ENCODE data around the gene NOC4L.

Gene NOC4L

GRCh38 chr12:132197581-132198354 is 53.5 kb downstream of the NOC4L start:
- DNase-seq (ENCODE audit: low read depth) = no peak

- DNase-seq (ENCODE audit: low read depth) = no peak
These were observed 54.8 kb downstream of the NOC4L start for GRCh38 chr12:132199101-132199500.

- DNase-seq (ENCODE audit: low read depth) = no peak
These were observed 55.5 kb downstream of the NOC4L start for GRCh38 chr12:132199526-132200319.

GRCh38 chr12:132200800-132201199 is 56.5 kb downstream of the NOC4L start:
- DNase-seq (ENCODE audit: low read depth) = no peak

- DNase-seq (ENCODE audit: low read depth) = no peak
These were observed 57.3 kb downstream of the NOC4L start for GRCh38 chr12:132201391-132202120.
